Bronchial epithelial cell (primary cell): ENCODE results near the gene PRKCH. TPM values are rescaled to one million over a fixed set of nuclear protein-coding genes. Genes with fewer than 3 reads are reported as not detected.

Experiments used
- DNase-seq: peaks from one replicate; pipeline ENCODE4 v3.0.0-alpha.2; 2010; ENCODE audit warnings: low read depth
- FAIRE-seq: peaks from 2 replicates; lab custom pipeline; 2011; peaks lifted over from hg19 to GRCh38; lab: Jason Lieb, UNC
- H3K27me3 ChIP-seq: 2 replicates; pipeline ENCODE4 v1.5.1; 2011; ENCODE audit warnings: low read length; ENCODE audit not compliant: control insufficient read depth, insufficient read depth
- H3K36me3 ChIP-seq: 2 replicates; pipeline ENCODE4 v1.5.1; 2011; ENCODE audit warnings: low read length; ENCODE audit not compliant: control insufficient read depth, insufficient read depth
- H3K4me3 ChIP-seq: 2 replicates; pipeline ENCODE4 v1.5.1; 2011; ENCODE audit warnings: mild to moderate bottlenecking, low read depth, low read length, control low read depth
- total RNA-seq: library from RNA; depleted of rRNA; stranded (reverse); fragments of >200 nt; gene quantifications from 2 replicates; pipeline ENCODE4 v1.2.1, GENCODE V29; 2014
- TF ChIP-seq, protein P1 (sequence below): IDR thresholded peaks from 2 replicates; pipeline ENCODE4 v1.5.1; 2011; ENCODE audit warnings: mild to moderate bottlenecking, moderate library complexity, low read length, control low read depth, inconsistent platforms; ENCODE audit not compliant: insufficient read depth, severe bottlenecking

Gene PRKCH
- total RNA-seq, 1 donor from 2014 or later = 24.5 TPM

- no peaks in the 10 kb centered on the region for H3K27me3 ChIP-seq
Observed at GRCh38 chr14:61561657-61562276, 240.4 kb downstream of the PRKCH start.

DNA sequence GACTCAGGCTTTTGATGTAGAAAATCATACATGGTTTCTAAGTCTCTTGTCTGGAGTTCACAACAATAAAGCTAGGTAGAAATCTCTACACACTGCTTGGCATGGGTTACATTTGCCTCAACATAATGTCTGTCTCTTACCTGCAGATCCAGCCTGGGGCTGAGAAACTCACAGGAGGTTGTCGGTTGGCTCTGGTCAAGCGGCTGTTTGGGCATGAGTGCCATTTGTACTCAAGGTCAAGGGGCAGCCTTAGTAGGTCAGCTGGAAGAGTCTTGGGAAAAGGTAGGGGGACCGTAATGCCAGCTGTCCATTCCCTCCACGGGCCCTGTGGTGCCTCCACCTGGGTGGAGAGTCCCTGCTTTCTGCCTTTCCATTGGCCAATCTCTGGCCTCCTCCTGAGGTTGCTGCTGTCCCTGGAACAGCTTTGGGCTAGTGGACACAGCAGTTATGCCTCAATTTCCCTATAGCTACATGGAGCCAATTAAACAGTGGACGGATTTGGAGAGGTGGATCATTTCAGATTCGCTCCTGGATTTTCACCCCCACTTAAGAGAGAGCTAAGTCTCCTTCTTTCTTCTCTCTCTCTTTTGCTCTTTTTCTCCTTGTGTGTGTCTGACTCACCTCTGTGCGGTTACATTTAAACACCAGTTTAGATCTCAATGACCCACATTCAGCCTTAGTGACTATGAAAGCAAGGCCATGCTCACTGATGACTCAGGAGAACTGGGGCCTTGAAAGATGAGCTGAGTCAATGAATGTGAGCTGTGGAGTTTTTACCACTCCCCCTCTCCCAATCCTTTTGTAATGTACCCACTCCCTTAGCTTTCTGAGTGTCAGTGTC lies 241.2 kb downstream of the PRKCH start:
- H3K36me3 ChIP-seq = no peaks in the 10 kb centered on the region
- H3K27me3 ChIP-seq = no peaks in the 10 kb centered on the region
- TF ChIP-seq, protein P1, sequence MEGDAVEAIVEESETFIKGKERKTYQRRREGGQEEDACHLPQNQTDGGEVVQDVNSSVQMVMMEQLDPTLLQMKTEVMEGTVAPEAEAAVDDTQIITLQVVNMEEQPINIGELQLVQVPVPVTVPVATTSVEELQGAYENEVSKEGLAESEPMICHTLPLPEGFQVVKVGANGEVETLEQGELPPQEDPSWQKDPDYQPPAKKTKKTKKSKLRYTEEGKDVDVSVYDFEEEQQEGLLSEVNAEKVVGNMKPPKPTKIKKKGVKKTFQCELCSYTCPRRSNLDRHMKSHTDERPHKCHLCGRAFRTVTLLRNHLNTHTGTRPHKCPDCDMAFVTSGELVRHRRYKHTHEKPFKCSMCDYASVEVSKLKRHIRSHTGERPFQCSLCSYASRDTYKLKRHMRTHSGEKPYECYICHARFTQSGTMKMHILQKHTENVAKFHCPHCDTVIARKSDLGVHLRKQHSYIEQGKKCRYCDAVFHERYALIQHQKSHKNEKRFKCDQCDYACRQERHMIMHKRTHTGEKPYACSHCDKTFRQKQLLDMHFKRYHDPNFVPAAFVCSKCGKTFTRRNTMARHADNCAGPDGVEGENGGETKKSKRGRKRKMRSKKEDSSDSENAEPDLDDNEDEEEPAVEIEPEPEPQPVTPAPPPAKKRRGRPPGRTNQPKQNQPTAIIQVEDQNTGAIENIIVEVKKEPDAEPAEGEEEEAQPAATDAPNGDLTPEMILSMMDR = no peak
- no peak overlapping the region for H3K4me3 ChIP-seq
- no peak for FAIRE-seq
- peak; percentile 100 for DNase-seq

More at GRCh38 chr14:61561657-61562276, 240.4 kb downstream of the PRKCH start:
- H3K4me3 ChIP-seq = no peak overlapping the region
- no peaks in the 10 kb centered on the region for H3K36me3 ChIP-seq
- TF ChIP-seq, protein P1 = no peak
- DNase-seq = peak; percentile 98
- FAIRE-seq = no peak

- no peak for FAIRE-seq
- Histone ChIP-seq H3K4me3 (no peak overlapping the region), H3K27me3 (no peaks in the 10 kb centered on the region), H3K36me3 (no peaks in the 10 kb centered on the region)
- TF ChIP-seq, protein P1 = no peak
- no peak for DNase-seq
Observed at GRCh38 chr14:61563162-61563511, 241.8 kb downstream of the PRKCH start.

GRCh38 chr14:61563880-61564617 lies 242.7 kb downstream of the PRKCH start:
- Histone ChIP-seq H3K4me3 (no peak overlapping the region), H3K27me3 (no peaks in the 10 kb centered on the region), H3K36me3 (no peaks in the 10 kb centered on the region)
- TF ChIP-seq, protein P1 = no peak
- DNase-seq (no peak), FAIRE-seq (no peak)

DNA sequence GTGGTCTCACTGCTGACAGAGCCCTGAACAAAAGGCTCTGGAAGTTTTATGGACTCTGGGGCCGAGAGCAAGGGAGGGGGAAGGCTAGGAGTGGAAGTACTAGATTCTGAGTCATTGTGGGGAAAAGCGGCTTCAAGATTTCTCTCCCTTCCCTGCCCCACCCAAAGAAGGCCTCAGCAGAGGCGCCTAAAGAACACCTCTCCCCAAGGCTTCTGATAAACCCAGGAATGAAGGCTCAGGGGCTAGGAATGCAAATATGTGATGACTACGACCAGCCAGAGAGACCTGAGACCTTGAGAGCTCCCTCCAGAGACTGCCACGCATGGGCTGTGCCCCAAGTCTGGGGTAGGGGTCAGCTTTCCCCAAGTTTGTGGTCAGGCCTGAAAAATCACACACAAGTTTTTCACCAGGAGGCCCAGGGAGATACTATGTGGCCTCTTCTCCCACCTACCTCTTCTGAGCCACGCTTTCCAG lies 243.3 kb downstream of the PRKCH start:
- FAIRE-seq (no peak), DNase-seq (peak; percentile 97)
- TF ChIP-seq, protein P1 = no peak
- no peaks in the 10 kb centered on the region for H3K27me3 ChIP-seq
- H3K4me3 ChIP-seq = no peak overlapping the region
- no peaks in the 10 kb centered on the region for H3K36me3 ChIP-seq
